NB4 (cell line): ENCODE results near the gene KIF23.

Experiments used
- DNase-seq: peaks from one replicate; pipeline ENCODE4 v3.0.0; 2010; ENCODE audit warnings: low read depth
- H3K4me3 ChIP-seq: one replicate; pipeline ENCODE4 v1.5.1; 2011; ENCODE audit warnings: mild to moderate bottlenecking, low read depth, low read length, moderate library complexity
- CTCF ChIP-seq: IDR thresholded peaks from one replicate; pipeline ENCODE4 v1.5.1; 2012; ENCODE audit warnings: low read depth, low read length
- MAX ChIP-seq: IDR thresholded peaks from 2 replicates; pipeline ENCODE4 v1.6.1; 2011; ENCODE audit warnings: low read depth, low read length
- MYC ChIP-seq: IDR thresholded peaks from 2 replicates; pipeline ENCODE4 v1.6.1; 2011; ENCODE audit warnings: low read depth, low read length
- POLR2A ChIP-seq: IDR thresholded peaks from 2 replicates; pipeline ENCODE4 v1.6.1; 2011; ENCODE audit warnings: mild to moderate bottlenecking; ENCODE audit not compliant: insufficient read length; ENCODE audit errors: extremely low read depth

Gene KIF23

GRCh38 chr15:69497076-69497475 is 82.9 kb downstream of the KIF23 start:
- TF ChIP-seq POLR2A (no peak), MYC (no peak), MAX (no peak), CTCF (no peak)
- no peak overlapping the region for H3K4me3 ChIP-seq
- DNase-seq: no peak

- no peak for DNase-seq
- H3K4me3 ChIP-seq: no peak overlapping the region
Observed at GRCh38 chr15:69497667-69498066, 83.5 kb downstream of the KIF23 start.

More at GRCh38 chr15:69497667-69498066, 83.5 kb downstream of the KIF23 start:
- TF ChIP-seq MAX (no peak), CTCF (no peak), POLR2A (no peak), MYC (no peak)
